OCI-LY7 (cell line): ENCODE data around the gene ARMH1. TPM values are rescaled to one million over a fixed set of nuclear protein-coding genes. Genes with fewer than 3 reads are reported as not detected.
A peak's percentile ranks its signal among the peaks of the same experiment; 100 is the strongest.

Experiments used
- BruUV-seq: library from RNA; stranded (reverse); fragments of 400-500 nt; replicated peaks from 2 replicates; lab custom pipeline; 2021; lab: Mats Ljungman, UMichigan
- CTCF ChIA-PET: fragments of 300-600 bp; sonication (Branson Sonifier 250); formaldehyde crosslinking; loops from one replicate; lab custom pipeline; 2022; ENCODE audit warnings: antibody characterized with exemption; ENCODE audit not compliant: unreplicated experiment; lab: Charles Lee
- POLR2A ChIA-PET: fragments of 300-600 bp; sonication (Branson Sonifier 250); formaldehyde crosslinking; loops from one replicate; lab custom pipeline; 2022; ENCODE audit warnings: antibody characterized with exemption; lab: Charles Lee
- DNase-seq: peaks from one replicate; pipeline ENCODE4 v3.0.0-alpha.2; 2015; ENCODE audit warnings: low spot score
- H2AFZ ChIP-seq: fragments of 200-600 bp; sonication (generic), shearing (Covaris generic); 2 replicates; pipeline ENCODE4 v1.6.1; 2014; ENCODE audit warnings: mild to moderate bottlenecking, antibody characterized with exemption, low read length, moderate library complexity
- H3K27ac ChIP-seq: fragments of 200-600 bp; sonication (generic); 2 replicates; pipeline ENCODE4 v1.5.1; 2014; ENCODE audit warnings: mixed run types, low read depth, mild to moderate bottlenecking, moderate library complexity, low read length, inconsistent platforms; ENCODE audit not compliant: poor library complexity, severe bottlenecking
- H3K36me3 ChIP-seq: fragments of 200-600 bp; sonication (generic); 2 replicates; pipeline ENCODE4 v1.6.1; 2014; ENCODE audit warnings: mild to moderate bottlenecking, antibody characterized with exemption, low read length, moderate library complexity, mixed read lengths; ENCODE audit not compliant: insufficient read depth
- H3K4me1 ChIP-seq: fragments of 200-600 bp; sonication (generic); 2 replicates; pipeline ENCODE4 v1.5.1; 2014; ENCODE audit warnings: mild to moderate bottlenecking, low read length; ENCODE audit not compliant: insufficient read depth, poor library complexity, severe bottlenecking
- H3K4me2 ChIP-seq: fragments of 200-600 bp; sonication (generic); 2 replicates; pipeline ENCODE4 v1.6.1; 2014; ENCODE audit warnings: mild to moderate bottlenecking, low read length
- H3K4me3 ChIP-seq: fragments of 200-600 bp; sonication (generic); 2 replicates; pipeline ENCODE4 v1.5.1; 2014; ENCODE audit warnings: mild to moderate bottlenecking, low read depth, low read length; ENCODE audit not compliant: poor library complexity, severe bottlenecking
- H3K79me2 ChIP-seq: fragments of 200-600 bp; sonication (generic); 2 replicates; pipeline ENCODE4 v1.6.1; 2016; ENCODE audit warnings: low read depth, mild to moderate bottlenecking, low read length, moderate library complexity, mixed read lengths; ENCODE audit not compliant: insufficient read depth
- H3K9me2 ChIP-seq: fragments of 200-600 bp; sonication (generic); 2 replicates; pipeline ENCODE4 v1.6.1; 2016; ENCODE audit warnings: mild to moderate bottlenecking, low read length, mixed read lengths; ENCODE audit not compliant: insufficient read depth
- H3K9me3 ChIP-seq: fragments of 200-600 bp; sonication (generic); 2 replicates; pipeline ENCODE4 v1.6.1; 2014; ENCODE audit warnings: mild to moderate bottlenecking, mixed run types, low read length, mixed read lengths
- H4K20me1 ChIP-seq: fragments of 200-600 bp; sonication (generic); 2 replicates; pipeline ENCODE4 v1.6.1; 2014; ENCODE audit warnings: mild to moderate bottlenecking, antibody characterized with exemption, low read length, moderate library complexity, mixed read lengths; ENCODE audit not compliant: insufficient read depth
- EZH2phosphoT487 ChIP-seq: fragments of 200-600 bp; sonication (generic); IDR thresholded peaks from 2 replicates; pipeline ENCODE4 v1.6.1; 2018; ENCODE audit warnings: low read depth, borderline replicate concordance, mild to moderate bottlenecking, mixed run types, antibody characterized with exemption, low read length, moderate library complexity, mixed read lengths
- intact Hi-C: fragments of 100-400 bp; cut with micrococcal nuclease; formaldehyde crosslinking; loops from one replicate; pipeline ENCODE4 v1.10.0; 2022; ENCODE audit not compliant: unreplicated experiment
- total RNA-seq, 2 experiments: library from RNA; depleted of rRNA in 1 of 2; stranded (reverse); fragments of >200 nt in 1 of 2; shearing (Covaris generic) in 1 of 2; gene quantifications; 2 replicates each; pipeline ENCODE4 v1.2.3, GENCODE V29; 2014 to 2022
- TF ChIP-seq, protein P1 (sequence below): fragments of 200-600 bp; sonication (generic); conservative IDR thresholded peaks from 2 replicates; pipeline ENCODE4 v1.5.1; 2014; ENCODE audit warnings: mild to moderate bottlenecking, antibody characterized with exemption, low read length, moderate library complexity, mixed read lengths

ARMH1 gene
- total RNA-seq, 2 experiments from 2014 or later: 7.8 to 8.9 TPM

DNA sequence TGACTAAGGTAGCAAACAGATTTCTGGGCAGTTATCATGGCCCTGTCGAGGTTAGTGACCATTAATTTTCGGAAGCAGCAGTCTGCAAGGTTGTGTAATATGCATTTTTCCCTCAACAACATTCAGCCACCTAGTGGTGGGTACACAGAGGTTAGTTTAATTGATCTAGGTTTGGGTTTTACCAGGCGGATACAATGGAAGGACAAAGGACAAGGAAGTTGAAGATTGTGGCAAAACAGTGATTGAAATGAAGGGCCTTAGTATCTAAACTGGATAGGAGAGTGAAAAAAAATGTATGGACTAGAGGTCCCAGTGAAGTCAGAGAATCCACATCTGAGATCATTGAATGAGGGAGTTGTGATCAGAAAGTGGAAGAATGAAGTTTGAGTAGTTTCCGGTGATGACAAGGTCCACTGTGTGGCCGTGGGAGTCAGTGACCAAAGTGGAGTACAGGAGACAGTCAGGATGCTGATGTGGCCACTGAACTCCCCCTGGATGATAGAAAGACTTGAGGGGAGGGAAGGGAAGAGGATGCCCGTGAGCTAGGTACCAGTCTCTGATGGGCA, 2.8 kb downstream of the ARMH1 start:
- no peak for TF ChIP-seq EZH2phosphoT487
- TF ChIP-seq, protein P1, sequence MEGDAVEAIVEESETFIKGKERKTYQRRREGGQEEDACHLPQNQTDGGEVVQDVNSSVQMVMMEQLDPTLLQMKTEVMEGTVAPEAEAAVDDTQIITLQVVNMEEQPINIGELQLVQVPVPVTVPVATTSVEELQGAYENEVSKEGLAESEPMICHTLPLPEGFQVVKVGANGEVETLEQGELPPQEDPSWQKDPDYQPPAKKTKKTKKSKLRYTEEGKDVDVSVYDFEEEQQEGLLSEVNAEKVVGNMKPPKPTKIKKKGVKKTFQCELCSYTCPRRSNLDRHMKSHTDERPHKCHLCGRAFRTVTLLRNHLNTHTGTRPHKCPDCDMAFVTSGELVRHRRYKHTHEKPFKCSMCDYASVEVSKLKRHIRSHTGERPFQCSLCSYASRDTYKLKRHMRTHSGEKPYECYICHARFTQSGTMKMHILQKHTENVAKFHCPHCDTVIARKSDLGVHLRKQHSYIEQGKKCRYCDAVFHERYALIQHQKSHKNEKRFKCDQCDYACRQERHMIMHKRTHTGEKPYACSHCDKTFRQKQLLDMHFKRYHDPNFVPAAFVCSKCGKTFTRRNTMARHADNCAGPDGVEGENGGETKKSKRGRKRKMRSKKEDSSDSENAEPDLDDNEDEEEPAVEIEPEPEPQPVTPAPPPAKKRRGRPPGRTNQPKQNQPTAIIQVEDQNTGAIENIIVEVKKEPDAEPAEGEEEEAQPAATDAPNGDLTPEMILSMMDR: peak; percentile 91
- H3K27ac ChIP-seq: peak overlapping the region; percentile 70
- H3K9me3 ChIP-seq: no peaks in the 10 kb centered on the region
- H4K20me1 ChIP-seq: no peaks in the 10 kb centered on the region
- no peaks in the 10 kb centered on the region for H3K79me2 ChIP-seq
- peak; percentile 66 for DNase-seq
- ChIA-PET POLR2A (interaction anchor here (0.6 to 2.1 kb wide), 3 partner anchors 15 to 45 kb away, joined by 3 to 6 read pairs (median 3); no protein-coding TSS in a partner anchor), CTCF (interaction anchor here (0.8 kb wide), 1 partner anchor 45 kb away, joined by 3 read pairs; no protein-coding TSS in a partner anchor)
- H3K4me2 ChIP-seq: peak overlapping the region; percentile 59
- no peaks in the 10 kb centered on the region for H3K9me2 ChIP-seq
- peaks cover 48% of the 10 kb centered on the region for H3K4me1 ChIP-seq
- H3K36me3 ChIP-seq: no peaks in the 10 kb centered on the region
- H2AFZ ChIP-seq: peak overlapping the region; percentile 12; the same call in 1 of the 2 replicates
- no TSS peak for BruUV-seq
- peak overlapping the region; percentile 13 for H3K4me3 ChIP-seq
- intact Hi-C loops: loop anchor here (2.0 kb wide), 2 partner anchors 36 to 44 kb away; no protein-coding TSS in a partner anchor

DNA sequence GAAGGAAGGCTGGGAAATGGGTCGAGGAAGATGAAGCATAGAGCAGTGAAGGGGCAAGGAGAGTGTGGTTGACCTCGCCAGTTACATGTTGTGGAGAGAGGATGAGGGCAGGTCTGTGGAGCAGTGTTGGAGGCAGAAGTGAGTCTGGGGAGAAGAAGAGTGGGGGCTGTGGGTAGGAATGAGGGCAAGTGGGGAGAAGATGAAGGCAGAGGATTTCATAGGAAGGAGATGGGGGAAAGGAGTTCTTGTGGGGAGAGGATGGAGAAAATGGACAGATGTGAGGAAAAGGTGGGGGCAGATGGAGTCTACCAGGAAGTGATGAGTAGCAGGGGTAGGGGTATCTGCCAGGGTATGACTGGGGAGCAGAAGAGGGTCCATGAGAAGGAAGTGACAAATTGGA, 3.6 kb downstream of the ARMH1 start:
- Histone ChIP-seq H3K27ac (no peak overlapping the region), H3K4me2 (no peak overlapping the region)
- no TSS peak for BruUV-seq

More for the DNA sequence above, 3.6 kb downstream of the ARMH1 start:
- Histone ChIP-seq H4K20me1 (no peaks in the 10 kb centered on the region), H3K36me3 (no peaks in the 10 kb centered on the region), H3K9me2 (no peaks in the 10 kb centered on the region), H2AFZ (no peak overlapping the region), H3K4me3 (no peak overlapping the region), H3K9me3 (no peaks in the 10 kb centered on the region), H3K79me2 (no peaks in the 10 kb centered on the region), H3K4me1 (peaks cover 40% of the 10 kb centered on the region)
- ChIA-PET CTCF (no interaction called here), POLR2A (no interaction called here)
- intact Hi-C loops: no loop called here
- TF ChIP-seq, protein P1: no peak
- TF ChIP-seq EZH2phosphoT487: no peak
- no peak for DNase-seq
